Gastrocnemius medialis (tissue), 4 donors: ENCODE data around the gene KCNQ1.

ENCODE experiments used
- CTCF ChIP-seq, 5 experiments: fragments of 450-650 bp in 3 of 5; fragments of 200-600 bp in 2 of 5; sonication (generic) in 2 of 5; IDR thresholded peaks in 4 of 5; conservative IDR thresholded peaks in 1 of 5; 1 replicate in 4 of 5; 2 replicates in 1 of 5; pipeline ENCODE4 v1.5.1; 2016 to 2019; ENCODE audit warnings: antibody characterized with exemption in 5 of 5, mild to moderate bottlenecking in 3 of 5, moderate library complexity in 3 of 5
- POLR2A ChIP-seq, 2 donors: fragments of 450-650 bp; IDR thresholded peaks; one replicate each; pipeline ENCODE4 v1.6.1; 2017; ENCODE audit warnings: antibody characterized with exemption in 2 of 2, mild to moderate bottlenecking in 2 of 2, moderate library complexity in 2 of 2

GRCh38 chr11:2669634-2670469 is 225.0 kb downstream of the KCNQ1 start:
- TF ChIP-seq CTCF (IDR thresholded peaks at IDR 0.05 in 4 of 5, conservative IDR thresholded peaks at IDR 0.05 in 1 of 5) (no peak), POLR2A (IDR thresholded peaks at IDR 0.05) (no peak)
